Measurements from ENCODE around the gene MAZ.
"Not testable (repeated sequence)": the region's sequence is repeated elsewhere in the genome, so short reads cannot be mapped to it uniquely, and the experiment has no call there.

MAZ gene

DNA sequence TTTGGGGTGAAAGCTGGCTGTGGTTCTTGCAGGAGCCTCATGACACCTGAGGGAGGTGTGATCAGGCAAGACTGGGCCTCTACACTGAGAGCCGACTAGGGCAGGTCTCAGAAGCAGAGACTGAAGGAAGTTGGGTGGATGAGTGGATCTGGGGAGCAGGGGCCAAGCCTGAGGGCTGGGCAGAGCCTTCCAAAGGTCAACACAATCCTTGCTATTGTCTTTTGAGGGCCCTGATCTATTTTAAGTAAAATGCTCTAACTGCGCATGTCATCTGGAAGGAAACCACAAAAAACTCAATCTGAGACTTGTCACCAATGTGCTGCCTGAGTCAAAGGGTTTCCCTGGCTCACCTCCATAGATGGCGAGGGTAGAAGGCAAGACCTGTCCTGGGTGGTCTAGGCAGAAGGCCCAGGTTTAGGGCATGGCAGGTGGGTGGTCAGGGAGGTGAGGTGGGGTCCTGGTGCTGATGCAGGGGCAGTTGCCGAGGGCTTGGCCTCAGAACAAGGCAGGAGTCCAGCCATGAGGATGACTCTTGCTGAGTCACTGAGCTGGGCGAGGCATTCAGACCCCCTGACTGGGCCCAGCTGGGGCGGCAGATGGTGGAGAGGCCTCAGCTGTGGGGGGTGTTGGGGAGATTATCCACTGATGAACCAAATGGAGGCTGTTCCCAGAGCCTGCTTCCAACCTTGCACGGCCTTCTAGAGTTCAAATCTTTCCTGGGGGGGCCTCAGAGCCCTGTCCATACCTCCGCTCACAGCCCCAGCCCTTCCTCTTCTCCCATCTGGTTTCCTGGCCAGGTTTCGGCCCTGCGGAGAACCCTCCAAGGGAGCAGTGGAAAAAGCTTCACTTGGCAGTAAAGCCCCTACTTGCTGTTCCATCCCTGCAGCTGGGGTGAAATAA is 19.1 kb downstream of the MAZ start:
- peak; percentile 40 for DNase-seq

GRCh38 chr16:29826342-29826695 is 20.0 kb downstream of the MAZ start:
- DNase-seq = no peak

DNA sequence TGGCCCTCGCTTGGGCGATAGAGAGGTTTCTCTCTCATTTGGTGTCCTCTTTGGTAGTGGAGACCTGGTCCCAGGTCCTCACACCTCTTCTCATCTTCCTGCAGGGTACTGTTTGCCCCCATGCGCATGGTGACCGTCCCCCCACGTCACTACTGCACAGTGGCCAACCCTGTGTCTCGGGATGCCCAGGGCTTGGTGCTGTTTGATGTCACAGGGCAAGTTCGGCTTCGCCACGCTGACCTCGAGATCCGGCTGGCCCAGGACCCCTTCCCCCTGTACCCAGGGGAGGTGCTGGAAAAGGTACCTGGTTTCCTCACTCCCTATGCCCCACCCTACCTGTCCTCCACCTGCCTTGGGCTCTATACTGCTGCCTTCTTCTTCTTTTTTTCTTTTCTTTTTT is 24.4 kb downstream of the MAZ start:
- DNase-seq = no peak

DNA sequence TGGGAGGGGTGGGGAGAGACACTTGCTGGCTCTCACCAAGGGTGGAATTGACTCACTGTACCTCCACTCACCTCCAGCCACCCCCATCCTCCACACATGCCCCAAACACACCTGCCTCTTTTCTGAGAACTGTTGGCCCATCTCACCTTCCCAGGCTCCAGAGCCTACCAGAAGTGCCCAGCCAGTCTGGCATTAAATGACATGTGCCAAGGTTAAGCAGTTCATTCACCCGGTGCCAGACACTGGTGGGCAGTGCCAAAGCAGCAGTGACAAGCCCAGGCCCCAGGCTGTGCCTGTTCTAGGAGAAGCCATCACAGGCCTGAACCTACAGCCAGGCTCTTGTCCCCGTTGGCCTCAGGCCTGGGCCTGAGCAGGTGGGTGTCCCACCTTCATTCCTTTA is 25.2 kb downstream of the MAZ start:
- no peak for DNase-seq

DNA sequence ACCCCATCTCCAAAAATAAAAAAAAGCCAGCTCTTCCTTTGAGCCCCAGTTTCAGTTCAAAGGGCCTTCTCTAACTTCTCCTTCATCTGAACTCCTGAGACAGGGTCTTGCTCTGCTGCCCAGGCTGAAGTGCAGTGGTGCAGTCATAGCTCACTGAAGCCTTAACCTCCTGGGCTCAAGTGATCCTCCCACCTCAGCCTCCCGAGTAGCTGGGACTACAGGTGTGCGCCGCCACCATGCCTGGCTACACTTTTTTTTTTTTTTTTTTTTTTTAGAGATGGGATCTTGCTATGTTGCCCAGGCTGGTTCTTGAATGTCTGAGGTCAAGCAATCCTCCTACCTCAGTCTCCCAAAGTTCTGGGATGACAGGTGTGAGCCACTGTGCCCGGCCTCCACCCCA is 26.9 kb downstream of the MAZ start:
- DNase-seq = not testable (repeated sequence)

- DNase-seq = no peak
Observed at GRCh38 chr16:29834079-29834478, 27.8 kb downstream of the MAZ start.

DNA sequence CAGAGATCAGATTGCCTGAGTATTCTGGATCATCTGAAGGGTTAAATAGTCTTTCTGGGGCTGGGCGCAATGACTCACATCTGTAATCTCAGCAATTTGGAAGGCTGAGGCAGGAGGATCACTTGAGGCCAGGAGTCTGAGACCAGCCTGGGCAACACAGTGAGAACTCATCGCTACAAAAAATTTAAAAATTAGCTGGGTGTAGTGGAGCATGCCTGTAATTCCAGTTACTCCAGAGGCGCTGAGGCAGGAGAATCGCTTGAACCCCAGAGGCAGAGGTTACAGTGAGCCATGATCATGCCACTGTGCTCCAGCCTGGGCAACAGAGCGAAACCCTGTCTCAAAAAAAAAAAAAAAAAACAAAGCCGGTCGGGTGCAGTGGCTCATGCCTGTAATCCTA is 29.6 kb downstream of the MAZ start:
- DNase-seq = no peak

DNA sequence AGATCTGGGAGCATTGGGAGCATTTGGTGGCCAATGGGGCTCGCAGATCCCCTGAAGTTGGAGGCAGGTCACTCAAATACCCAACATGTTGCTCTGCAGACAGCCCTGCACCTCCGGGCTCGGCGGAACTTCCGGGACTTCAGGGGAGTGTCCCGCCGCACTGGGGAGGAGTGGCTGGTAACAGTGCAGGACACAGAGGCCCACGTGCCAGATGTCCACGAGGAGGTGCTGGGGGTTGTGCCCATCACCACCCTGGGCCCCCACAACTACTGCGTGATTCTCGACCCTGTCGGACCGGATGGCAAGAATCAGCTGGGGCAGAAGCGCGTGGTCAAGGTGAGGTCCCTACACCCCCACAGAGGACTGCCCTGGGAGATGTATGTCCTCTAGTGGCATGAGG is 30.3 kb downstream of the MAZ start:
- no peak for DNase-seq

DNA sequence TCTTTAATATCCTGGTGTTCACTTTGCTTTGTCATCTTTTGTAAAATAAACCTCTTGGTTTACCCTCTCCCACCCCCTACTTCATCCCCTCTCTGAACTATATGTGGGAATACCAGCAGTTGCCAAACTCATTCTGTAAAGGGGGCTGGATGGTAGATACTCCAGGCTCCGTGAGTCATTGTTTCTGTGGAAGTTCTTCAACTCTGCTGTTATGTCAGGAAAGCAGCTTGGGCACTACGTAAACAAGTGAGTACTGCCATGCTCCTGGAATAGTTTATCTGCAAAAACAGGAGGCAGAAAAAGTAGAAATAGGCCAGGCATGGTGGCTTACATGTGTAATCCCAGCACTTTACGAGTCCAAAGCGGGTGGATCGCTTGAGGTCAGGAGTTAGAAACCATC is 31.5 kb downstream of the MAZ start:
- DNase-seq = no peak

DNA sequence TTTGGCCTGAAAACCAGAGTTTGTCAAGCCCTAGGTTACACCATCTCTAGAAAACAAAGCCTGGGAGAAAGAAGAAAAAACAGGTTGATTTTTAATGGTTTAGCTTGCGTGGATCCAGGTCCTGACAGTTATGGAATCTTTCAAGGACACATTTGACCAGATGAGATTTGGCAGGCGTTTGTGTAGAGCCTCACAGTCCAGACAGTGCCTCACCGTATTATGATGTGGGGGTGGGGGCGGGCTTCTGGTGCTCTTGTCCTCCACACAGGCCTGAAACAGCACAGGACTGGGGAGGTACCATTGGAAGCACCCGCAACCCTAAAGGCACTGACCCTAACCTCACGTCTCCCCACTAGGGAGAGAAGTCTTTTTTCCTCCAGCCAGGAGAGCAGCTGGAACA is 33.5 kb downstream of the MAZ start:
- no peak for DNase-seq

GRCh38 chr16:29840240-29840639 is 33.9 kb downstream of the MAZ start:
- no peak for DNase-seq

GRCh38 chr16:29841631-29842030 is 35.3 kb downstream of the MAZ start:
- no peak for DNase-seq

GRCh38 chr16:29842732-29843346 is 36.5 kb downstream of the MAZ start:
- DNase-seq = no peak

DNA sequence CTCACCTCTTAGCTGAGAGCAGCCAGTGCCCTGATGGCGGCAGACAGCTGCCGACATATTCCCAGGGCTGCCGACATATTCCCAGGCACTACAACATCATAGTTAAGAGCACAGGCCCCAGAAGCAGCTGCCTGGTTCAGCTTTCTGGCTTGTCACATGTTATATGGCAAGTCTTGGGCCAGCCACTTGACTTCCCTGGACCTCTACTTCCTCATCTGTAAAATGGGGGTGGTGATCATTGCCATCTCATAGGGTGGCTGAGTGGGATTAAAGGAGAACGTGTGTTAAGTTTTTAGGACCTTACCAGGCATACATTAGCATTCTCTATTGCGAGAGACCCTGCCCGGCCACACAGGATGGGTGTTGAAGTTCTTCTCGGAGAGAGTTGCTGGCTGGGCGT is 37.6 kb downstream of the MAZ start:
- DNase-seq = no peak

GRCh38 chr16:29844575-29845331 is 38.4 kb downstream of the MAZ start:
- DNase-seq = no peak

- DNase-seq = no peak
Observed at GRCh38 chr16:29845656-29846055, 39.3 kb downstream of the MAZ start.

- DNase-seq = peak; percentile 84
Observed at GRCh38 chr16:29848420-29849297, 42.3 kb downstream of the MAZ start.

- no peak for DNase-seq
Observed at GRCh38 chr16:29849505-29849904, 43.2 kb downstream of the MAZ start.

- no peak for DNase-seq
Observed at GRCh38 chr16:29850998-29851397, 44.7 kb downstream of the MAZ start.

DNA sequence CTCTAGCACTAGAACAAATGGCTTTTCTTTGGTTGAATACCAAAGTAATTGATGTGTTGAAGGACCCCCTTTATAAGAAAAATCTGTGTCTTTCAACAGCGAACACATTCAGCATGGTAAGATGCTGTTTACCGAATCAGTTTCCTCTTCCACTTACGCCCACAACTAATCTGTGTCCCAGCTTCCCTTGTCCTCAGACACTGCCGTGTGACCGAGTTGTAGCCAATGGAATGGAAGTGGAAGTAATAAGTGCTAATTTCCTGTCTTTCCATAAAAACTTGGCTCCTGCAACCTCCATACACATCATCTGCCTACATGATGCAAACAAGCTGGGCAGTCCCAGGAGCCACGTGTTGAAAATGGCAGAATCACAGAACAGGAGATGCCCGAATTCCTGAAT is 46.3 kb downstream of the MAZ start:
- DNase-seq = no peak

DNA sequence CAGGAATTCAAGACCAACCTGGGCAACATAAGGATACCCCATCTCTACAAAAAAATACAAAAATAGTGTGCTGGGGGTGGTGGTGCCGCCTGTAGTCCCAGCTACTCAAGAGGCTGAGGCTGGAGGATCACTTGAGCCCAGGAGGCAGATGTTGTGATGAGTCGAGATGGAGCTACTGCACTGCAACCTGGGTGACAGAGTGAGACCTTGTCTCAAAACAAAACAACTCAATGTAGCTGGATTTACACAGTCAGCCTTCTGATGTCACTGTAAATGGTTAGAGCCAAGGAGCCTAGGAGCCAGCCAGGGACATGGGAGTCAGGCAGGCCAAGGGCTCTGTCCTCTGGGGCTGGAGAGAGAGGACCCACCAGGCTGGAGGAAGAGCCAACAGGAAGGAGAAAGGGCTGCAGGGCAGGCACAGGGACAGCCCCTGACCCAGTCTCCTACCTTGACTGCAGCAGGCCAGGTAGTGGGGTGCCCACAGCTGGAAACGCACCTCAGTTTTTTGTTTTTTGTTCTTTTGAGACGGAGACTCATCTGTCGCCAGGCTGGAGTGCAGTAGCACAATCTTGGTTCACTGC is 48.3 kb downstream of the MAZ start:
- no peak for DNase-seq

DNA sequence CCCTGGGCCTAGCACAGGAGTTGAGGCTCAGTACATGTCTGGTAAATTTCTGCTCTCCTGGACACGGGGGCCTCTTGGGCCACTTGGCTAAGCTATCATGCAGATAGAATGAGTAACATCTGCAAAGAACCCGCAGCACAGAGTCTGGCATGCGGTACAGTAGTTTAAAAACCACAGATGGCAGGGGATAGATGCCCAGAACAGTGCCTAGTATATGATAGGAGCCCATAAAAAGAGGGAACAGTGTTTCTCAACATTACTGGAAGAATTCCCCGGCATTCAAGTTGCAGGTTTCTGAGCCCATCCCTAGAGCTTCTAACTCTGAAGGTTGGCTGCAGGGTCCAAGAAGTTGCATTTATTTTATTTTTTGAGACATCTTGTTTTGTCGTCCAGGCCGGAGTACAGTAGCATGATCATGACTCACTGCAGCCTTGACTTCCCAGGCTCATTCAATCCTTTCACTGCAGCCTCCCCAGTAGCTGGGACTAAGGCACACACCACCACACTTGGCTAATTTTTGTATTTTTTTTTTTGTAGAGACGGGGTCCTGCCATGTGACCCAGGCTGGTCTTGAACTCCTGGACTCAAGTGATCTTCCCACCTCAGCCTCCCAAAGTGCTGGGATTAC is 50.9 kb downstream of the MAZ start:
- DNase-seq = no peak
